SU-DHL-6 (cell line): Measurements from ENCODE around the gene AP5M1.

Experiments used
- H2AFZ ChIP-seq: fragments of 200-600 bp; sonication (generic); 2 replicates; pipeline ENCODE4 v1.6.1; 2014; ENCODE audit warnings: low read depth, mild to moderate bottlenecking, moderate library complexity, mixed read lengths, antibody characterized with exemption, low read length; ENCODE audit not compliant: severe bottlenecking
- H3F3A ChIP-seq: fragments of 200-600 bp; shearing (Covaris generic); 2 replicates; pipeline ENCODE4 v1.6.0; 2016; ENCODE audit warnings: antibody characterized with exemption, mild to moderate bottlenecking; ENCODE audit not compliant: insufficient read depth
- H3K27ac ChIP-seq: fragments of 200-600 bp; sonication (generic); 2 replicates; pipeline ENCODE4 v1.5.1; 2016; ENCODE audit warnings: low read depth, mild to moderate bottlenecking, low read length, moderate library complexity, mixed read lengths
- H3K27me3 ChIP-seq: fragments of 200-600 bp; sonication (generic), shearing (Covaris generic); 2 replicates; pipeline ENCODE4 v1.6.0; 2014; ENCODE audit warnings: mild to moderate bottlenecking, low read length
- H3K36me3 ChIP-seq: fragments of 200-600 bp; sonication (generic); 2 replicates; pipeline ENCODE4 v1.6.1; 2014; ENCODE audit warnings: mild to moderate bottlenecking, low read length, mixed read lengths
- H3K4me2 ChIP-seq: fragments of 300-600, 200-600 bp; shearing (Covaris generic), sonication (generic); 2 replicates; pipeline ENCODE4 v1.6.0; 2014; ENCODE audit warnings: low read length, low read depth, mild to moderate bottlenecking; ENCODE audit not compliant: poor library complexity, severe bottlenecking
- H3K4me3 ChIP-seq: fragments of 200-600 bp; sonication (generic); 2 replicates; pipeline ENCODE4 v1.5.1; 2014; ENCODE audit warnings: antibody characterized with exemption, low read length, mild to moderate bottlenecking, mixed read lengths; ENCODE audit not compliant: insufficient read depth, poor library complexity, severe bottlenecking
- H3K79me2 ChIP-seq: fragments of 200-600 bp; sonication (generic); 2 replicates; pipeline ENCODE4 v1.6.1; 2014; ENCODE audit warnings: mild to moderate bottlenecking, low read length, moderate library complexity; ENCODE audit not compliant: insufficient read depth
- H3K9ac ChIP-seq: fragments of 200-600 bp; sonication (generic); 2 replicates; pipeline ENCODE4 v1.7.0; 2014; ENCODE audit warnings: mild to moderate bottlenecking, low read length
- H3K9me2 ChIP-seq: fragments of 200-600 bp; sonication (generic); replicated peaks from 2 replicates; pipeline ENCODE4 v1.6.1; 2014; ENCODE audit warnings: low read length; ENCODE audit not compliant: insufficient read depth
- H3K9me3 ChIP-seq: fragments of 200-600 bp; sonication (generic); 2 replicates; pipeline ENCODE4 v1.6.1; 2014; ENCODE audit warnings: low read length, mixed read lengths; ENCODE audit not compliant: insufficient read depth
- H4K20me1 ChIP-seq: fragments of 200-600 bp; sonication (generic); 2 replicates; pipeline ENCODE4 v1.6.1; 2014; ENCODE audit warnings: low read depth, mild to moderate bottlenecking, antibody characterized with exemption, low read length, moderate library complexity, mixed read lengths
- CTCF ChIP-seq: fragments of 200-600 bp; sonication (generic); IDR thresholded peaks from one replicate; pipeline ENCODE4 v1.5.1; 2017; ENCODE audit warnings: antibody characterized with exemption, mild to moderate bottlenecking, low read length, moderate library complexity; ENCODE audit not compliant: insufficient read depth, poor library complexity, severe bottlenecking
- EZH2phosphoT487 ChIP-seq: fragments of 200-600 bp; sonication (generic), shearing (Covaris generic); conservative IDR thresholded peaks from 2 replicates; pipeline ENCODE4 v1.6.1; 2018; ENCODE audit warnings: mild to moderate bottlenecking, antibody characterized with exemption, low read length, moderate library complexity, mixed read lengths

The AP5M1 gene

GRCh38 chr14:57314396-57315089 is 45.8 kb downstream of the AP5M1 start:
- H2AFZ ChIP-seq = no peak overlapping the region
- no peak overlapping the region for H3K4me2 ChIP-seq
- no peaks in the 10 kb centered on the region for H3K79me2 ChIP-seq
- no peak overlapping the region for H3K4me3 ChIP-seq
- no peaks in the 10 kb centered on the region for H3K9me3 ChIP-seq
- H4K20me1 ChIP-seq = no peaks in the 10 kb centered on the region
- H3K27ac ChIP-seq = no peak overlapping the region
- no peaks in the 10 kb centered on the region for H3F3A ChIP-seq
- H3K9ac ChIP-seq = no peak overlapping the region
- TF ChIP-seq CTCF = no peak
- no peak for TF ChIP-seq EZH2phosphoT487
- no peaks in the 10 kb centered on the region for H3K9me2 ChIP-seq
- H3K27me3 ChIP-seq = no peaks in the 10 kb centered on the region
- H3K36me3 ChIP-seq = no peaks in the 10 kb centered on the region

GRCh38 chr14:57317248-57317833 is 48.6 kb downstream of the AP5M1 start:
- Histone ChIP-seq H3K4me2 (no peak overlapping the region), H3K9ac (no peak overlapping the region), H3K79me2 (no peaks in the 10 kb centered on the region), H3F3A (no peaks in the 10 kb centered on the region), H3K9me3 (no peaks in the 10 kb centered on the region), H3K36me3 (no peaks in the 10 kb centered on the region), H2AFZ (no peak overlapping the region), H3K9me2 (no peaks in the 10 kb centered on the region), H4K20me1 (no peaks in the 10 kb centered on the region), H3K27ac (no peak overlapping the region), H3K27me3 (no peaks in the 10 kb centered on the region), H3K4me3 (no peak overlapping the region)
- no peak for TF ChIP-seq EZH2phosphoT487
- peak; percentile 73 for TF ChIP-seq CTCF

- no peaks in the 10 kb centered on the region for H3K9me2 ChIP-seq
These were observed 50.9 kb downstream of the AP5M1 start for GRCh38 chr14:57319636-57320192.

More at GRCh38 chr14:57319636-57320192, 50.9 kb downstream of the AP5M1 start:
- no peaks in the 10 kb centered on the region for H3F3A ChIP-seq
- TF ChIP-seq CTCF (no peak), EZH2phosphoT487 (no peak)
- no peak overlapping the region for H2AFZ ChIP-seq
- H3K4me2 ChIP-seq = no peak overlapping the region
- no peaks in the 10 kb centered on the region for H4K20me1 ChIP-seq
- H3K36me3 ChIP-seq = no peaks in the 10 kb centered on the region
- no peaks in the 10 kb centered on the region for H3K27me3 ChIP-seq
- H3K9me3 ChIP-seq = no peaks in the 10 kb centered on the region
- no peak overlapping the region for H3K27ac ChIP-seq
- H3K4me3 ChIP-seq = no peak overlapping the region
- no peak overlapping the region for H3K9ac ChIP-seq
- H3K79me2 ChIP-seq = no peaks in the 10 kb centered on the region
